Activated CD4-positive, alpha-beta T cell treated with anti-CD3 and anti-CD28 coated beads, Interleukin-2, amount 50 U/mL, for 4 hours (primary cell): Measurements from ENCODE around the gene BBC3.

ENCODE experiments used
- DNase-seq, 2 experiments: peaks; one replicate each; pipeline ENCODE4 v3.0.0-alpha.2; 2020

BBC3 gene

DNA sequence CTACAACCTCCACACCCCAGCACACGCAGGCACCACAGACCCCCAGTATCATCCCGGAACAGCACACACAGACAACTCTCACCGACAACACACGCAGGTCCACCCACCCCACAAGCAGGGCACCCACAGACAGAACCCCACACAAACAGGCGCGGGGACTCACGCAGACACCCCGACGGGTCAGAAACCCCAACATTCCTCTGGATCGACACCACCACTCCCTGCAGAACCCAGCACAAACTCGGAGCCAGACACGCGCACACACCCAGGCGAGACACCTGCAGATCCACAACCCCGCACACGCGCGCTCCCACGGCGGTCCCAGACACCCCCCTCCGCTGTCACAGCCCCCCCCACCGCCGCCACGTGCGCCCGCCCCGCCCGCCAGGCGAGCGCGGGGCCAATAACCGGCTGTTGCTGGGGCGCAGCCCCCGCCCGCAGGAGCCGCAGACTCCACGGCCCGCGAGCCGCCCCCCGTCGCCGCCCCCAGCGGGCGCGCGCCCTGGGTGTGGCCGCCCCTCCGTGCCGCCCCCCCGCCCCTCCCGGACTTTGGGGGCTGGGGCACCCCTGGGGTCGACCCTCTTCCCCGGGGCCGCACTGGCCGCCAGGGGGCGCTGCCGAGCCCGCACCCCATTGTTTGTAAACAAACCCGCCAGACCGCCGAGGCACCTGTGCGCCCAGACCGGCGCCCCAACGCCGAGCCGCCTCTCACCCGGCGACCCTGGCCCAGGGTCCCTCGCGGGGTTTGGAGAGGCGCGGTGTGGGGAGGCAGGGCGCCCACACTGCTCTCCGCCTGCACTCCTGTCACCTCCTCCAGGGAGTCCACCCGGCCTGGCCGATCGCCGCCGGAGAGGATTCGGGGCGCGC is 712 bp downstream of the BBC3 start:
- peak; percentile 71 for DNase-seq

- no peak for DNase-seq
These were observed 1.3 kb downstream of the BBC3 start for GRCh38 chr19:47229676-47230053.

GRCh38 chr19:47228937-47229675 is 1.9 kb downstream of the BBC3 start:
- DNase-seq, result no peak

DNA sequence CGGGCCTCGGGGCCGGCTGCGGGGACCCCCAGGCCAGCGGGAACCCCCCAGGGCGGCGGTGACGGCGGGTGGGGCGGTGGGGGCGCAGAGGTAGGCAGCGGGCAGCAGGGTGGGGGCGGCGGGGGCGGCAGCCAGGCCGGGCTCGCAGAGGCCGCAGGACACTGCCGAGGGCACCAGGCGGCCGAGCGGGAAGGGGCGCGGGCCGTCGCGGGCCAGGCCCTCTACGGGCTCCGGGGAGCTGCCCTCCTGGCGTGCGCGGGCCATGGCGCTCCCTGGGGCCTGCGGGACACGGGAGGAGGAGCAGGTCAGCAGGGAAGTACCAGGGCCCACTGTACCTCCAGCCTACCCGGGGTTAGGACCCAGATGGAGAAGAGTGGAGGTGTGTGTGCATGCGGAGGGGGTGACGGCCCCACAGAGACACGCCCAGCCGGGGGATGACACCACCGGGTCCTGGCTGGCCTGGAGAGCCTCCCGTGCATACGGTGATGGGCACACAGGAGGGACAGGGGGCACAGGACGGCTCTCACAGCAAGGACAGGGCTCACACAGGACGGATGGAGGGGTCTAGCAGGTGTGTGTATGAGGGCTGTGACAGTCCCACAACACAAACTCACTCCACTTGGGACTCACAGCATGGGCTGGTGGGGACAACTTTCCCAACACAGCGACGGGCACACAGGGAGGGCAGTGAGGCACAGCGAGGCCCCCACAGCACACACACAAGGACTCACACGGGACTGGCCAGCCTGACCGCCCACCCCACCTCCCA is 2.6 kb downstream of the BBC3 start:
- DNase-seq, result no peak

- DNase-seq, result no peak
These were observed 3.4 kb downstream of the BBC3 start for GRCh38 chr19:47227352-47228167.

GRCh38 chr19:47226426-47227351 is 4.3 kb downstream of the BBC3 start:
- DNase-seq, result no peak

DNA sequence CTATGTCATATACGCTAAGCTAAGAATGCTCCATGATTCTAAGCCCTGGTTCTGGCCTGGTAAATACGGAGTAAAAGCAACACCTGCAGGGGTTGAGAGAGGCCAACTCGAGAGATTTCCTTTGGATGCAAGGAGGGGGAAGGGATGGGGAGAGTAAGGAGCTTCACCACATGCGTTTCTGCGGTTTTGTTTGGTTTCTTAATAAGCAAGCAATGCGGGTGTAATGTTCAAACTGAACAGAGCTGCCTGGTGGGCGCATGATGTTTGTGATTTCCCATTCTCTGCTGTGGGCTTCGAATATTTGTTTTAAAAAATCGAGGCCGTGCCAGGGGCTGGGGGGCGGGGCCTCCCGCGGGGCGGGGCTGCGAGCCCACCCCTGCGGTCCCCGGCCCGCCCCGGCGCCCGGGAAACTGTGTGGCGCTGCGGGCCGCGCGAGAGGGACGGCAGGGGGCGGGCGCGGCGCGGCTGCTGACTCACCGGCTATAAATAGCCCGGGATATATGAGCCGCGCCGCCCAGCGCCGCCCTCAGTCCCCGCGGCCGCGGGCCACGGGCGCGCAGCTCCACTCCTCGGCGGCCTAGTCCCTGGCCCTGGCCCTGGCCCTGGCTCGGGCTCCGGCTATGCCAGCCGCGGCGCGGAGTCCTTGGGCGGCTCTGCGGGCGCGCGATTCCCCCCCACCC is 5.1 kb downstream of the BBC3 start:
- peak; percentile 78 to 82 for DNase-seq

DNA sequence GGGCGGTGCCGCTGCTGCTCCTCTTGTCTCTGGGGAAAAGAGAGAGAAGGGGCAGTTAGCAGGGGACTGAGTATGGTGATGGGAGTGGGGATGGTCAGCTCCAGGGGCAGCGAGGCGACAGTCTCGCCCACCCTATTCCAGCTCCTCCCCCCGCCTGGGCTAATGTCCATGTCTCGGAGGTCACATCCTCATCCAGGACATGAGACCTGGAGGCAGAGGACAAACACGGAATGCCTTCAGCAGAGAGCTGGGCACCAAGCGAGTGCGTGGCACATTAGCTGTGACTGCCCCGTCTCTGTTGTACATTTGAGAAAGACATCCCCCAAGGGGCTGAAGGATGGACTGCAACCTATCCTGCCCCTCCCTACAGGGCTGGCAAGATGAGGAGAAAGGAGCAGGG is 9.1 kb downstream of the BBC3 start:
- no peak for DNase-seq

DNA sequence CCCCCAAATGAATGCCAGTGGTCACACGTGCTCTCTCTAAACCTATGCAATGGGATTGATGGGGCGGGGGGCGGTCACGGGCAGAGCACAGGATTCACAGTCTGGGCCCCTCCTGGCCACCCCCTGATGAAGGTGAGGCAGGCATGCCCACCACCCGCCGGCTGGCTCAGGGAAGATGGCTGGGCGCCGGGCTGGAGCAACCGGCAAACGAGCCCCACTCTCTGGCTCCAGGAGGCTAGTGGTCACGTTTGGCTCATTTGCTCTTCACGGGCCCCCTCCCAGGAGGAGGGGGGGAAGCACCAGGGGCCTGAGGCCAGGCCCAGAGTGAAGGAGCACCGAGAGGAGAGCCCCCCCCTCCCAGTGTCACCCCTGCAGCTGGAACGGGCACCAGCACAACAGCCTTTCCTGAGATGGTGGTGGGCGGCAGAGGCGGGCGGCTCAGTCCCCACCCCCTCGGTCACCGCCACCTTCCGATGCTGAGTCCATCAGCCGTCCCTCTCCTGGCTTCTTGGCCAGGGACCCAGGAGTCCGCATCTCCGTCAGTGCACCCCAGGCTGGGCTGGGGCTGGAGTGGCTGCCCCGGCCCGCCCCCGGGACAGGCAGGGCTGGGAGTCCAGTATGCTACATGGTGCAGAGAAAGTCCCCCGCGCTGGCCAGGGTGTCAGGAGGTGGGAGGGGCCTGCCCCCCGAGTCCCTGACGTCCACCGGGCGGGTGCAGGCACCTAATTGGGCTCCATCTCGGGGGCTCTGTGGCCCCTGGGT is 9.7 kb downstream of the BBC3 start:
- no peak for DNase-seq

- DNase-seq, result no peak
These were observed 15.4 kb downstream of the BBC3 start for GRCh38 chr19:47215581-47215980.

DNA sequence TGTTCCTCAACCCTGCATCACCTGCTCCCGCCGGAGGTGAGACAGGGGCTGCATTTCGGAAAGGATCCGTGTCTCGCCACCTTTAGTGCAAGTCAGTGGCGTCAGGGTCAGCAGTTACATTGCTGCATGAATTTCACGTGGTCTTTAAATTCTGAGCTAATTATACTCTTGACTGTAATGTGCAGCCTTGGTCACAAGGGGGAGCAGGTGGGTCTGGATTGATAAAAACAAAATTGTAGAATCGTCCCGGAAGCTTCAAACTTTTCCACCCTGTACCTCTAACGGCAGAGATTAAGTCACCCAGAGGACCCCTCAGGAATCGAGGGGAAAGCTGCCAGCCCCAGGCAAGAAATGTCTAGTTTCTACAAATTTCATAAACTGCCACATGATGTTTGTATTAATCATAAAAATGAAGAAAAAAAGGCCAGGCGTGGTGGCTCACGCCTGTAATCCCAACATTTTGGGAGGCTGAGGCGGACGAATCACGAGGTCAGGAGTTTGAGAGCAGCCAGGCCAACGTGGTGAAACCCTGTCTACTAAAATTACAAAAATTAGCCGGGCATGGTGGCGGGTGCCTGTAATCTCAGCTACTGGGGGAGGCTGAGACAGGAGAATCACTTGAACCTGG is 20.2 kb downstream of the BBC3 start:
- peak; percentile 80 to 84 for DNase-seq

- DNase-seq, result no peak
These were observed 20.9 kb downstream of the BBC3 start for GRCh38 chr19:47210180-47210490.

GRCh38 chr19:47209319-47210179 is 21.4 kb downstream of the BBC3 start:
- DNase-seq, result no peak

GRCh38 chr19:47203254-47203653 is 27.7 kb downstream of the BBC3 start:
- no peak for DNase-seq

GRCh38 chr19:47200530-47200929 is 30.5 kb downstream of the BBC3 start:
- DNase-seq, result no peak

- no peak for DNase-seq
These were observed 33.9 kb downstream of the BBC3 start for GRCh38 chr19:47197141-47197540.

GRCh38 chr19:47195434-47195833 is 35.6 kb downstream of the BBC3 start:
- DNase-seq, result no peak

- peak; percentile 58 to 65 for DNase-seq
These were observed 40.8 kb downstream of the BBC3 start for GRCh38 chr19:47190167-47190727.
